ENCODE results near the gene FYN. TPM values are rescaled to one million over a fixed set of nuclear protein-coding genes. Genes with fewer than 3 reads are reported as not detected.

The FYN gene
- total and polyA plus RNA-seq, 2 of the 13 experiments (the other 11 are each of a cell fraction or from before 2014, with no cell fraction given): 15.5 to 24.6 TPM

DNA sequence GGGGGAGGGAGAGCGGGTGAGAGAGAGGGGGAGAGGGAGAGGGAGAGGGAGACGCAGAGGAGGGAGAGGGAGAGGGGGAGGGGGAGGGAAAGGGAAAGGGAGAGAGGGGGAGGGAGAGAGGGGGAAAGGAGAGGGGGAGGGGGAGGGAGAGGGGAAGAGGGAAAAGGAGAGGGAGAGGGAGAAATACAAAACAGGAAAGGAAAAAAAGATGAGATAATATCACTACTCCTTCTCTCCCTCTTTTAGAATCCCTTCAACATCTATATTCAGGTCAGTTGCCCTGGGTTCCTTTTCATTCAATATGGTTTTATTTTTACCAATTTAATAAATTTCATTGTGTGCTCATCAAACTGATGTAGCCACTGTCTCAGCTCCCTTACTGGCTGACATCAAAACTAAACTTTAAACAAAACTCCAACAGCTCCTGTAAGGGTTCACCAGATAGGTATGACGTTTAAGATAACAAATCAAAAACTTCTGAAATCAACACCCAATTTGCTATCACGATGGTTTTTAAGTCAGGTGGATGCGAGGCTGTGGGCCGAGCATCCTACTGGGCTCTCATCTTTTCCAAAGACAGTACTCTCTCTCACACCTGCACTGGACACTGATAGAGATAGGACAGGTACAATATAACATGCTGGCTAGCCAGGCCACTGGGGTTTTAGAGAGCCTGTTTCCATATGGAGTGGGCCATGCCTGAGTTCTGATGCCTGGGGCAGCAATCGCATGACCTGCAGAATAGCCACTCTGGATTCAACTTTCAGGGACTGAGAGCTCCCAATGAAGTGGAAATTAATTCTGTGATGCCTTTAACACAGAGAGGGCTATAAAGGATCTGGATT lies 99.5 kb downstream of the FYN start:
- Histone ChIP-seq H3K27ac (ENCODE audit: extremely low read length, insufficient read depth, low read length) (no peak overlapping the region), H3K36me3 (replicated peaks in 1 of 2; ENCODE audit: control insufficient read depth in 1 of 2, insufficient read depth in 2 of 2, low read length in 2 of 2) (peaks cover 0 to 3% of the 10 kb centered on the region in 2 experiments; a peak in 1 of 5 replicates), H4K20me1 (ENCODE audit: insufficient read depth, low read length) (no peaks in the 10 kb centered on the region), H3K4me2 (ENCODE audit: low read depth, low read length) (no peak overlapping the region), H3K4me3 (replicated peaks in 1 of 3; ENCODE audit: insufficient read depth in 1 of 3, low read depth in 2 of 3, low read length in 3 of 3) (no peak overlapping the region), H2AFZ (ENCODE audit: low read length) (no peak overlapping the region), H3K9ac (ENCODE audit: insufficient read depth, low read depth, low read length) (no peak overlapping the region), H3K79me2 (ENCODE audit: insufficient read depth, low read length) (no peaks in the 10 kb centered on the region), H3K4me1 (ENCODE audit: insufficient read depth, low read length) (no peaks in the 10 kb centered on the region), H3K27me3 (ENCODE audit: control insufficient read depth in 1 of 2, insufficient read depth in 2 of 2, low read length in 2 of 2) (no peaks in the 10 kb centered on the region), H3K9me3 (ENCODE audit: low read length) (no peaks in the 10 kb centered on the region)
- FAIRE-seq: no peak
- ATAC-seq: peak; percentile 24; the same call in 1 of the 3 replicates
- in situ Hi-C loops (cut with HindIII; ENCODE audit: extremely low pct_ligation_motif_present, low pct_unique_long_range_greater_than_20kb) (no loop called here), intact Hi-C loops (cut with micrococcal nuclease; ENCODE audit: unreplicated experiment) (loop anchor here (1.0 kb wide), 1 partner anchor 47 kb away; no protein-coding TSS in a partner anchor)
- no peak for DNase-seq (ENCODE audit: low spot score)
- no TSS peak for BruUV-seq (replicated peaks)
- CTCF ChIA-PET (ENCODE audit: low intra/inter-chr PET ratio, low total read pairs): no interaction called here
- no peak for TF ChIP-seq MED13 (CRISPR knock-in tag; IDR thresholded peaks at IDR 0.05)
- TF ChIP-seq HNRNPK (IDR thresholded peaks at IDR 0.05; ENCODE audit: low read depth, low read length, poor library complexity, severe bottlenecking): peak; percentile 94
- peak; percentile 85; the same call in 1 of the 2 replicates for TF ChIP-seq PCBP1 (IDR thresholded peaks at IDR 0.05; ENCODE audit: borderline replicate concordance, low read depth, low read length)
- TF ChIP-seq PCBP2 (optimal IDR thresholded peaks at IDR 0.05; ENCODE audit: low read depth, low read length, poor library complexity, severe bottlenecking): peak; percentile 67
- 73% methylated on average over 7 of the region's 7 CpGs for WGBS (ENCODE audit: low lambda C conversion rate)
- POLR2A ChIA-PET: no interaction called here

DNA sequence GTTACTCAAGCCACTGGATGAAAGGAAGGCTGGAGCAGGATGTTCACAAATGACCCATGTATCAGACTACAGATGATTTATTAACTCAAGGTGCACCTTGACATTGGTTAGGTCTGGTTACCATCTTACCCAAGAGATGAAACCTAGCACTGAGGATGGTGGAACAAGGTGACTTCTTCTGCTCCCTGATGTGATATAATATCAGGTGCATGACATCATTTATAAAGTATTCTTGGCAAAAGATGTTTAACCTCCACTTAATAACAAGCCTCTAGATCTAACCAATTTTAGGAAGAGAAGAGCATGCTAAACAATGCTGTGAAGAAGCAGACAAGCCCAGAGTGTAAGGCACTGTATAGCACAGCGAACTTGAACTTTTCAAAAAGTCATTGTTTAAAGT lies 100.9 kb downstream of the FYN start:
- in situ Hi-C loops (cut with HindIII; ENCODE audit: extremely low pct_ligation_motif_present, low pct_unique_long_range_greater_than_20kb): no loop called here
- no peaks in the 10 kb centered on the region for H3K79me2 ChIP-seq (ENCODE audit: insufficient read depth, low read length)
- 74% methylated on average over 1 of the region's 1 CpG for WGBS (ENCODE audit: low lambda C conversion rate)
- TF ChIP-seq, protein P1, sequence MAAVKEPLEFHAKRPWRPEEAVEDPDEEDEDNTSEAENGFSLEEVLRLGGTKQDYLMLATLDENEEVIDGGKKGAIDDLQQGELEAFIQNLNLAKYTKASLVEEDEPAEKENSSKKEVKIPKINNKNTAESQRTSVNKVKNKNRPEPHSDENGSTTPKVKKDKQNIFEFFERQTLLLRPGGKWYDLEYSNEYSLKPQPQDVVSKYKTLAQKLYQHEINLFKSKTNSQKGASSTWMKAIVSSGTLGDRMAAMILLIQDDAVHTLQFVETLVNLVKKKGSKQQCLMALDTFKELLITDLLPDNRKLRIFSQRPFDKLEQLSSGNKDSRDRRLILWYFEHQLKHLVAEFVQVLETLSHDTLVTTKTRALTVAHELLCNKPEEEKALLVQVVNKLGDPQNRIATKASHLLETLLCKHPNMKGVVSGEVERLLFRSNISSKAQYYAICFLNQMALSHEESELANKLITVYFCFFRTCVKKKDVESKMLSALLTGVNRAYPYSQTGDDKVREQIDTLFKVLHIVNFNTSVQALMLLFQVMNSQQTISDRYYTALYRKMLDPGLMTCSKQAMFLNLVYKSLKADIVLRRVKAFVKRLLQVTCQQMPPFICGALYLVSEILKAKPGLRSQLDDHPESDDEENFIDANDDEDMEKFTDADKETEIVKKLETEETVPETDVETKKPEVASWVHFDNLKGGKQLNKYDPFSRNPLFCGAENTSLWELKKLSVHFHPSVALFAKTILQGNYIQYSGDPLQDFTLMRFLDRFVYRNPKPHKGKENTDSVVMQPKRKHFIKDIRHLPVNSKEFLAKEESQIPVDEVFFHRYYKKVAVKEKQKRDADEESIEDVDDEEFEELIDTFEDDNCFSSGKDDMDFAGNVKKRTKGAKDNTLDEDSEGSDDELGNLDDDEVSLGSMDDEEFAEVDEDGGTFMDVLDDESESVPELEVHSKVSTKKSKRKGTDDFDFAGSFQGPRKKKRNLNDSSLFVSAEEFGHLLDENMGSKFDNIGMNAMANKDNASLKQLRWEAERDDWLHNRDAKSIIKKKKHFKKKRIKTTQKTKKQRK (IDR thresholded peaks at IDR 0.05; ENCODE audit: low read length): no peak
- TF ChIP-seq ATF7 (IDR thresholded peaks at IDR 0.05) (peak; percentile 83), ATF7 (CRISPR knock-in tag; IDR thresholded peaks at IDR 0.05) (no peak), ZNF441 (CRISPR knock-in tag; IDR thresholded peaks at IDR 0.05; ENCODE audit: borderline replicate concordance) (no peak)
- no peaks in the 10 kb centered on the region for H4K20me1 ChIP-seq (ENCODE audit: insufficient read depth, low read length)
- H3K9ac ChIP-seq (ENCODE audit: insufficient read depth, low read depth, low read length): no peak overlapping the region
- H3K36me3 ChIP-seq (replicated peaks in 1 of 2; ENCODE audit: control insufficient read depth in 1 of 2, insufficient read depth in 2 of 2, low read length in 2 of 2): 0 out of 5 replicates have a peak, but pooled peaks cover 0 to 3% of the 10 kb centered on the region in 2 experiments
- H2AFZ ChIP-seq (ENCODE audit: low read length): no peak overlapping the region
- H3K27ac ChIP-seq (ENCODE audit: extremely low read length, insufficient read depth, low read length): no peak overlapping the region
- FAIRE-seq: no peak
- BruUV-seq (replicated peaks): no TSS peak
- H3K27me3 ChIP-seq (ENCODE audit: control insufficient read depth in 1 of 2, insufficient read depth in 2 of 2, low read length in 2 of 2): no peaks in the 10 kb centered on the region
- no peak overlapping the region for H3K4me2 ChIP-seq (ENCODE audit: low read depth, low read length)
- no peaks in the 10 kb centered on the region for H3K4me1 ChIP-seq (ENCODE audit: insufficient read depth, low read length)
- ATAC-seq: no peak
- no peak overlapping the region for H3K4me3 ChIP-seq (replicated peaks in 1 of 3; ENCODE audit: insufficient read depth in 1 of 3, low read depth in 2 of 3, low read length in 3 of 3)
- H3K9me3 ChIP-seq (ENCODE audit: low read length): no peaks in the 10 kb centered on the region
- POLR2A ChIA-PET: no interaction called here
- CTCF ChIA-PET (ENCODE audit: low intra/inter-chr PET ratio, low total read pairs): no interaction called here
- intact Hi-C loops (cut with micrococcal nuclease; ENCODE audit: unreplicated experiment): no loop called here
- no peak for DNase-seq (ENCODE audit: low spot score)

Measured in HepG2 (cell line).